GM18873 (cell line): ENCODE data around the gene CCDC12.
"Not testable (repeated sequence)": the region's sequence is repeated elsewhere in the genome, so short reads cannot be mapped to it uniquely, and the experiment has no call there.

ENCODE experiments used
- ATAC-seq: cut with Tn5 transposase; IDR thresholded peaks from one replicate; pipeline ENCODE4 v1.9.1; 2021; ENCODE audit warnings: mild to moderate bottlenecking, moderate library complexity, moderate number of reproducible peaks; ENCODE audit not compliant: unreplicated experiment, low FRiP score

CCDC12 gene

DNA sequence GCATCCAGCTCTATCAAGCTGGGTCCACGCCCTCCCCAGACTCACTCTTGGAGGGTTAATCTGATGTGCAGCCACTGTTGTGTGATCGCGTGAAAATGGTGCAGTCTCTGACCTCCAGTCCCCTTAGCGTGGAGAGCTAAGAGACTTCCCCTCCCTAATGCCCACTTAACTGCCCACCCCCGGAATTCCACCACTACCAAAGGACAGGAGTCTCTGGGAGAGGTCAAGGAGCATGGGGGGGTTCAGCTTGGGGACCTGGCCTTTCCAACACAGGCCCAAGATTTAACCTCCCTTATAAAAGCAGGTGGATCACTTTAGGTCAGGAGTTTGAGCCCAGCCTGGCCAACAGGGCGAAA, 48.8 kb downstream of the CCDC12 start:
- ATAC-seq: no peak

DNA sequence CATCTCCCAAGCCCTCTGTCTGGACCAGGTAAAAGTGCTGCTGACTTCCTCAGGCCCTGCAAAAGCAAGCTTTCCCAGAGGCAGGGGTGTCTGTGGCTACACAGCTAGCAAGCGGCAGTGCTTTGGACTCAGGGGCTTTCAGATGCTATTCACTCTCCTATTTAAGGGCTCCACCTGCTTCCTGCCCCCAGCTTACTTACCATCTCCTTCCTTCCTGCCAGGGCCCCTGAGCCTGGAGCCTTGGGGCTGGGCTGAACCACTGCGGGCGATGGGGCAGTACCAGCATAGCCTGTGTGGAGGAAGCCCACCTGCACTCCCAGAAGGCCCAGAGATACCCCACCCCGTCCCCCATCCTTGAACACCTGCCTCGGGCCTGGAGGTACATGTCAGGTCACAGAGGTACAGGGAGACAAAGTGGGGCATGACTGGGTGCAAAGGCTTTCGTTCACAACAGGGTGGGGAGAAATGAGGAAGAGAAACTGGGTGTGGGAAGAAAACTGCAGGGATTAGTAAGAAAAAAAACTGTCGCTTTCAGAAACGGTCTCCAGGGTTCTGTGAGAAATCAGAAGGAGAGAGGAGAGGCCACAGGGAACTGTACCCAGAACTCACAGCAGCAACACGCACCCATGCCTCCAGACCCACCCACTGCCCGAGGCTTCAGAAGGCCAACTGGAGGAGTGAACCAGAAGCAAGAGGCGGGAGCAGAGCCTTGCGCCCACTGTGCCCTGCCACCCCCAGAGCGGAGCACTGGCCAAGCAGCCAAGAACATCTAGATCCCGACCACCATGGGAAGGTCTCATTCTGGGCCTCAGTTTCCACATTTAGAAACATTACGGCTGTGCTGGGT, 49.5 kb downstream of the CCDC12 start:
- peak; percentile 39 for ATAC-seq

DNA sequence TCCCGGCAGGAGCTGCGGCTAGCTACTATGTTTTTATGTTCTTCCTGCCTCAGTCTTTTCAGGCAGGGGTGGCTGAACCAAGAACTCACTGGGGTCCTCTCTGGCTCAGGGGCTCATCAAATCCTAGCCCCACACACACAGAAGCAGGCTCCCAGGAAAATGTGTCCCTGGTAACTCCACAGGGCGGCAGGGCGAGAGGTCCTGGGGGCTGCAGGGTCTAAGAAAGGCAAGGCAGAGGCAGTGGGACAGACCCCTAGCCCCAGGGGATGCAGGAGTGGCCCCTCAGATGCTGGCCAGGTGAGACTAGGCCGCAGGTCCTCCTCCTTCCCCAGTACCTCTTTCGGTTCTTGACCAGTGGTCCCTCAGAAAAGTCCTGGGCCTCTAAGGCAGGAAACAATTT, 50.1 kb downstream of the CCDC12 start:
- ATAC-seq: no peak

DNA sequence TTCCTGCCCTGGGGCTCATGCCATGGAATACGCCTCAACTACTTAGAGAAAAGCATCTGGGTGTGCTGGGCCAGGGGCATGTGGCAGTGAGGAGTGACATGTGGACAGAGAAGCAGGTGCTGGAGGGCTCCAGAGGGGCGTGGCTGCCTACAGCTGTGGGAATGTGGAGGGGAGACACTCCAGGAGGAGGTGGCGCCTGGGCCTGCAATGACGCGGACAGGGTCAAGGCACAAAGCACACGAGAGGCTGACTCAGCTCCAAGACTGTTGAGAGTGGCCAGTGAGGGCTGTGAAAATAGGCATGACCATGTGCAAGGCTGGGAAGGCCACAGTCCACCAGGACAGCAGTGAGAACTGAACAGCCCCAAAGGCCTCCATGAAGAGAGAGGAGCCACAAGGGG, 50.5 kb downstream of the CCDC12 start:
- no peak for ATAC-seq

DNA sequence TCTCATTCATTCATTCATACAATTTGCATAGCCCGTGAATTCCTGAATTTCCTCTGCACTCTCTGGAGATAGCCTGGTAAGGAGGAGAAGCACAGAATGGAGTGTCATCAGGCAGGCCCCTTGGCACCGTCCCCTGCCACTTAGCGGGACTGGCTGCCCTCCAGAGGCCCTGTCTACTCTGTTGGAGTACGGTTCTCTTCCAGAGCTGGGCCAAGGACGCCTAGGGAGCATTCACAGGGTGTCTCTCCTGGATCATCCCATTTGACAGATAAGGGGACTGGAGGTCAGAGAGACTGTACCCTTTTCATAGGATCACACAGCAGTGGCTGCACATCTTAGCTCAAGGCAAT, 51.0 kb downstream of the CCDC12 start:
- ATAC-seq: no peak

DNA sequence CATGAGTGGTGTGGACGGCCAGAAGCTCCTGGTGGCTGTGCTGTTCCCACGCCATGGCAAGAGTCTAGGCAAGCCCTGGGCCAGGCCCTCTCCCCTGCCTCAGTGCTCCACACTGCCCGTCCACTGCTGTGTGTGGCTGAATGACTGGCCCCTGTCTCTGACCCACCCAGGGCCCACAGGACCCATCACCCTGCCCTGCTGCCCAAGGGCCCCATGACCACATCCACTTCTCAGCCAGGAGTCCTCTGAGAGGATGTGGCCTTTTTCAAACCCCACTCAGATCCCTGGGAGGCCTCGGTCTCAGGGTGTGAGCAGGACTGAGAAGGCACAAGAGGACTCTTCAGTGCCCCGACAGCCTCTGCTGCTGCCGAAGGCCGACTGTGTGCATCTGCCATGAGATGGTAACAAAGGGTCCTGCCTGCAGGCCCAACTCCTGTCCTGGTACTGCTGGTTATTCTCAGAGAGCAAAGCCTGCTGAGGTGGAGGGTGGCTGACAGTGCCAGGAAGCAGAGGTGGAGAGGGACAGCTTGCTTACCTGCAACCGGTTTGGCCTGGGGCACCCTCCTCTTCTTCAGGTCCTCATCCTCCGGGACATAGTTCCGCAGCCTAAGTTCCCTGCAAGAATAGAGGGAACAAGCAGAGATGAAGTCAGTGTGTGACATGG, 51.5 kb downstream of the CCDC12 start:
- no peak for ATAC-seq

DNA sequence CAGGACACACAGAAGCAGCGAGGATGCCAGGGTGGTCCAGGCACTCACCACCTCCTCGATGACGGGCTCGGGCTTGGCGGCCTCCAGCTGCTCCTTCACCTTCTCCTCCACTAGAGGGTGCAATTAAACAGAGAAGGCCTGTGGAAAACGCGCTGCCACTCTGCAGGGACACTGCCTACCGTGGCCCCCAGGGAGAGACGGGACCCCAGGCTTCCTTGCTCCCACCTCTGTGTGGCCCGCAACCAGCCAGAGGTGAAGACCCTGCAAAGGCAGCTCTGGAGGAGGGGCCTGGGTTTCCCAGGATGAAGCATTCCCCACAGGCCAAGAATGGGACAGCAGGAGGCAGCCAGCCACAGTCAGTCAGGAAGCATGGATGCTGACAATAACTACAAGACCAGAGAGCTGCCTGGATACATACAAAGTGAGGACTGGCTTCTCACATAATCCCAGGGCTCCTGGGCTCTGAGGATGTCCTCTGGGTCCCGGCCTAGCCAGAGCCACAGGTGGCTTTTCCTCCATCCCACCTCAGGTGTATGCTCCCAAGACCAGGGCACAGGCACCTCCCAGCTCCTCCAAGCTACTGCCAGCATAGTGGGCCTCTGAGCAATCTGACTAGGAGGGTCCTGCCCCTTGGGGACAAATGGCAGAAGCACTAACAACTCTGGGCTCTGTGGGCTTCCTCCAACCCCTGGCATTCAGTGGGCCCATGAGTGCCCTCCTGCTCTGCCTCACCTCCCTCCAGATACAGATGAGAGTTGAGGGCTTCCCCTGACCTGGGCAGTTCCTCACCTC, 52.8 kb downstream of the CCDC12 start:
- no peak for ATAC-seq

DNA sequence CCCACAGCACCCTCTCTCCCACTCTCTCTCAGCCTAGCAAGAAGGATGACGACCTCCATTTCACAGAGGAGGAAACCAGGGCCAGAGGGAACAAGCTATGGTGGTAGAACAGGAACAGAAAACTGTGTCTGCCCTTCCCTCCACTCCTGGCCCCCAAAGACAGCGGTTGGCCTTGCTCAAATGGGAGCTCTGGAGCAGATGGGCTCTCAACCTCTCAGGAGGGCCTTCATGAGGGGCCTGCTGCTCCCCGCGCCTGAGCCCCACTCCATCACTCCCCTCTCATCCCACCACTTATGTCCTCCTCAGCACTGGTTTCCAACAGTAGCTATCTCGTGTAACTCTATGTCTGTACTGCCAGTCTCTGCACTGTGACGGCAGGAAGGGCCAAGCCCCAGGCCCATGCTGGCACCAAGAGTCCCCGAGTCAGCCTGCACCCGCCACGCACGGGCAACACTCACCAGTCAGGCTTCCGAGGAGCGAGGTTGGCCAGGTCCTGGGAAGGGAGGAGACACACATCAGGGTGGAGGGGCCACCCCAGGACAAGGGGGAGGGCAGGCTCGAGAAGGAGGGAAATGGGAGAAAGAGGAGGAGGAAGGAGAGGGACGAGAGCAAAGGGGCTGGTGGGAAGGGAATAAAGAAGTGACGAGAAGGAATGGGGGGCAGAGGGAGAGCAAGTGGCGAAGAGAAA, 53.5 kb downstream of the CCDC12 start:
- ATAC-seq: no peak

DNA sequence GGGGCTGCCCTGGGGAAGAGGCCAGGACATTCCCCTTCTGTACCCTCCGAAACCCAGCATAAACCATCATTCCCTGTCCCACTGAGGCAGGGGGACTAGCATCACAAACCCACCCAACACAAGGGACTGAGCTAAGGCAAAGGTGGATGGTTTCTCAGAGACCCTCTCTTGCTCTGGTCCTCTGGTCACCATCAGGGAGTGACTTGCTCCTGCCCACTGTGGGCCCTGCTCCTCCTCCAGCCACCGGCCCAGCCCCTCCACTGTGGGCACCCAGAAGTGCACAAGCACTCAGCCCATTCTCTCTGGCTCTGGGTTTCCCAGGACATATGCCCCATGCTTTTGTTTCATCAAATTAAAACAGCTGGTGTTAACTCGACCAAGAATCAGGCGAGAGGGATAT, 54.1 kb downstream of the CCDC12 start:
- no peak for ATAC-seq

DNA sequence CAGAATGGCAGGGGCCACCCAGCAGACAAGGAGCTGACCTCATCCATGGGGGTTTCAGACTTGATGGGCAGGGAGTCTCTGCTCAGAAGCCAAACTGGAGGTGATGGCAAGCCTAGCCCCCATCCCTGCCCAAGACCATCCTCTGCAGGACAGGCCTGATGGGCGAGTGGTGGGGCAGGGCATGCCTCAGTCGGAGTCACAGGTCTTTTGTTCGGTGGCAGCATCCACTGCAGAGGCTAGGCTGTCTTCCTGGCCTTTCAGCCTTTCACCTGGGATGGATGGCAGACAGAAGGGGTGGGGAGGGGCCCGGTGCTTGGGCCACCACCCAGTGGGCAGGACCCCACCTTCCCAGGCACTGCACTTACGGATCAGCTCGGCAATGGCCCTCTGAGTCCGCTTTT, 54.7 kb downstream of the CCDC12 start:
- no peak for ATAC-seq

DNA sequence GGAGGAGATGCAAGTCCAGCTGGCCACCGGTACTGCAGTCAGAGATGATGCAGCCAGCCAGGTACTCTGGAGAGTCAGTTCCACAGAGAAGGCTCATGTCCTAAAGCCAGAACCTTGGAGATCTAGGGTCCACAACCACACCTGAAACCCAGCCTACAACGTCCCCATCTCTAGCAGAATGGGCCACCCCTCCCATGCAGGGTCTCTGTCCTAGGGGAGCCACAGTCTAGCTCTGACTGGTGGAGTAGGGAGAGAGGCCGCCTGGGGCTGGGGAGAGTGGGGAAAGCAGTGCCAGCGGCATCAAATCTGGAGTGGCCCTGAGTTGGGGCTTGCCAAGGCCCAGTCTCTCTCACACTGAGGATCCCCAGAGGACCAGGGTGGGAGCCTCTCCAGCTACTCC, 55.5 kb downstream of the CCDC12 start:
- ATAC-seq: no peak

DNA sequence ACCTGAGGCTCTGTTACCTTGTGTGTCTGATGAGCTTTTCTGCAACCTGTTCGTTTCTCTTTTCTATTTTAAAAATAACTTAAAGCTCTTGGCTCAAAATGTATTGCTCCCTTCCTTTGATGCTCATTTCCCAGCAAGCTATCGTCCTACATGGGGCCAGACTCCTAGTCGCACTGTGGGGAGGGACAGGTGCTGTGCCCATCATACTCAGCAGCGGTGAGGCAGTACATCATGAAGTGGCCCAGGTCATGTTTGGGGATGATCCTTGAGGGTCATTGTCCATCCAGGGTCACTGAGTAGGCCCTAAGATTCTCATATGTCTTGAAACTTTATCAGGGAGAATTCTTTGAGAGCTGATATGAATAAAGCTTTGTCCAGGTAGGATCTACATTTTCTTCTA, 57.9 kb downstream of the CCDC12 start:
- ATAC-seq: no peak

DNA sequence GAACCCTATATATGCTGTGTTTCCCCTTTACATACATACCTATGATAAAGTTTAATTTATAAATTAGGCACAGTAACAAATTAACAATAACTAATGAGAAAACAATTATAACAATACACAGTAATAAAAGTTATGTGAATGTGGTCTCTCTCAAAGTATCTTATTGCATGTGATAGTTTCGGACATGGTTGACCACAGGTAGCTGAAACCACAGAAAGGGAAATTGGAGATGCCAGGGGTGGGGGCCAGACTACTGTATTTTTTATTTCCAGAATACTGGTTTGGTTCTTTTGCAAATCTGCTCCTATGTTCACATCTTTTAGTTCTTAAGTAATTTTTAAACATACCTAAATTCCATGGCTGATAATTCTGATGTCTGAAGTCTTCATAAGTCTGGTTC, 58.3 kb downstream of the CCDC12 start:
- ATAC-seq: no peak

DNA sequence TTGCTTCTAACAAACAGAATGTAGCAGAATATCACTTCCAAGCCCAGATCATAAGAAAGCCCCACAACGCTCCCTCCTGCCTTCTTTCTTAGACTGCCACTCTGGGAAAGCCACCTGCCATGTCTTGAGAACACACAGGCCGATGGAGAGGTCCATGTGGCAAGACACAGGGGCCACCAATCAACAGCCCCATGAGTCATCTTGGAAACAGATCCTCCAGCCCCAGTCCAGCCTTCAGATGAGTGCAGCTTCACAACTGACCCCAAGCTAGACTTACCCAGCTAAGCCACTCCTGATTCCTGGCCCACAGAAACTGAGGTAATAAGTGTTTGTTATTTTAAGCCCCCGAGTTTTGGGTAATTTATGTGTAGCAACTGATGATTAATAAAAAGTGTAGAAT, 59.3 kb downstream of the CCDC12 start:
- ATAC-seq: no peak

DNA sequence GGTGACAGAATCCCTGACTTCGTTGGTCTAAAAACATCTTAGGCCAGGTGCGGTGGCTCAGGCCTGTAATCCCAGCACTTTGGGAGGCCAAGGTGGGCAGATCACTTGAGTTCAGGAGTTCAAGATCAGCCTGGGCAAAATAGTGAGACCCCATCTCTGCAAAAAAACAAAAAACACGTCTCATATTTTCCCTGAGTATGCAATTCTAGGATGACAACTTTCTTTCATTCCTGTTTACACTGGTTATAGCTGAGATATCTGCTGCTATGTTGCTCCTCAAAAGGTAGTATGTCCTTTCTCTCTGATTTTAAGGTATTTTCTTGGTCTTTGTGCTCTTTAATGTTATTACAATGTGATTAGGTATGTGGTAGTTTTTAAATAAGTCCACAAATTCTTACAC, 59.7 kb downstream of the CCDC12 start:
- ATAC-seq: no peak

DNA sequence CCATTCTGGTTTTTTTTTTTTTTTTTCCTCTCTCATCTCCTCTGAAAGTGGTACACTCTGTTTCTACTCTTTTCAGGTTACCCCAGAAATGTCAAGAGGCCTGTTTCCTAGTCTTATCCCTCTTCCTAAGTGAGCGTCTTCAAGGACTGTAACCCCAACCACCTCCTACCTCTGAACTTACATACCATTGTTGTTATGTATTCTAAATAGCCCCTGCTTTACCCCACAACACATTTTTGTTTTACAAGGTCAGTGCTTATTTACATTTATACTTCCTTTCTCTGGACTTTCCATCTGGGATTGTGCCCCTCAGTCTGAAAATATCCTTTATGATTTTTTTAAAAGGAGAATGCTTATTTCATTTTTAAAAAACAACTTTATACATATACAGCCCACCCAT, 60.3 kb downstream of the CCDC12 start:
- ATAC-seq: no peak

DNA sequence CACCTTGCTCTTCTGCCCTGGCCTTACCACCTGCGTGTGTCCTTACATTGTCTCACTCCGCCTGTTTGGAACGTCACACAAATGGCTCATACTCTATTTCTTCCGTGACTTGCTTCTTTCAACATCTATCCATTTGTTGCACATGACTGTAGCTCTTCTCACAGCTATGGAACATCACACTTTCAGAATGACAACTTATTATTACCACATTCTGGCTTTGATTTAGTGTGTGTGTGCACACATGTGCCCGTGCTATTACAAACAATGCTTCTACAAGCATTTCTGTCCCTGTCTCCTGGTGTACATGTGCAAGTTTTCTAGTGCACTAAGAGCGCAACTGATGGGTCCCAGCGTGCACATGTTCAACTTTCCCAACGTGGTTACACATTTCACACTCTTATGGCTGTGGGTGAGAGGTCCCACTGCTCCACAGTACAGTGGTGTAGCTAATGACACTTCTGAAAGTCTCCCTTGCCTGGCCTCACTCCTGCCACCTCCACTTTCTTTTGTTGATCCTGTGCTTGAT, 61.2 kb downstream of the CCDC12 start:
- ATAC-seq: no peak

DNA sequence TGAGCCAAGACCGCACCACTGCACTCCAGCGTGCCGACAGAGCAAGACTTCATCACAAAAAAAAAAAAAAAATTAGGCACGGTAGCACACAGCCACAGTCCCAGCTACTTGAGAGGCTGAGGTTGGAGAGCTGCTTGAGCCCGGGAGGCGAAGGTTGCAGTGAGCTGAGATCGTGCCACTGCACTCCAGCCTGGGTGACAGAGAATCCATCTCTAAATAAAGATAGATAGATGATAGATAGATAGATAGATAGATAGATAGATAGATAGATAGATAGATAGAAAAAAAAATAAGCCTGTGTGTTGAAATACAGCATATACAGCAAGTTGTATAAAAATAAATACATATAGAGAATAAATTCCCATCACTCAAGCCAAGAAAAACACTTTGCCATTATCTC, 61.7 kb downstream of the CCDC12 start:
- ATAC-seq: no peak

DNA sequence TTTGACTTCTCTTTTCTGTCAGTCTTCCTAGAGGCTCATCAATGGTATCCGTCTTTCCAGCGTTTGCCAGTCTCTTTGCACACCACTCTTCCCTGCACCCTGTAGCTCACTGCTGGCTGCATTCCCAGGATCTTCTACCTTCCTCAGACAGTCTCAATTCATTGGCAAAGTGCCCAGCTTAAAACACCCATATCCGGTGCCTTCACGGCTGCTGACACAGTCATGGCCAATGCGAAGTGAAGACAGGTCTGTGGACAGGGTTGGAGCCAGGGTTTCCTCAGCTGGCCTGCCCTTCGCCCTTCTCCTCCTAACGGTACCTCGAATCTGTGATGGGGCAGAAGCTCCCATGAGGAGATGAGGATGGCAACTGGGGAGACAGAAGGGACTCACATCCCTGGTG, 62.9 kb downstream of the CCDC12 start:
- no peak for ATAC-seq

DNA sequence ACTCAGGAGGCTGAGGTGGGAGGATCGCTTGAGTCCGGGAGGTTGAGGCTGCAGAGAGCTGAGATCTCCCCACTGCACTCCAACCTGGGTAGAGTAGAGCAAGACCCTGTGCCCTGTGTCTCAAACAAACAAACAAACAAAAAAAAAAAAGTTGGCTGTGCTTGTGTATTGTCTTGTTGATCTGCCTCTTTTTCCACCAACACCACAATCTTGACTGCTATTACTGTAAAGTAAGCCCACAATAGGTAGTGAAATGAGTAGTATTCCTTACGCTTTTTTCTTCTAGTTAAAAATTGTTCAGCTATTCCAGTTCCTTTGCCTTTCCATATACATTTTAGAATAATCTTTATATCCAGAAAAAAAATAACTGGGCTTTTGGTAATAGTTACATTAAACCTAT, 63.6 kb downstream of the CCDC12 start:
- ATAC-seq: no peak

DNA sequence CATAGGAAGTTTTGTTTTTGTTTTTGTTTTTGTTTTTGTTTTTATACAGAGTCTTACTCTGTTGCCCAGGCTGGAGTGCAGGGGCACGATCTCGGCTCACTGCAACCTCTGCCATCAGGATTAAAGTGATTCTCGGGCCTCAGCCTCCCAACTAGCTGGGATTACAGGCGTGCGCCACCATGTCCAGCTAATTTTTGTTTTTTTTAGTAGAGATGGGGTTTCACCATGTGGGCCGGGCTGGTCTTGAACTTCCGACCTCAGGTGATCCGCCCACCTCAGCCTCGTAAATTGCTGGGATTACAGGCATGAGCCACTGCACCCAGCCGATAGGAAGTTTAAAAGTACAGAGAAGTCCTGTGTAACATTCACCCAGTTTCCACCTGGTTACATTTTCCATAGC, 65.6 kb downstream of the CCDC12 start:
- ATAC-seq: not testable (repeated sequence)
